ENCODE measurements around the gene SBNO2. TPM values are rescaled to one million over a fixed set of nuclear protein-coding genes. Genes with fewer than 3 reads are reported as not detected.
A peak's percentile ranks its signal among the peaks of the same experiment; 100 is the strongest.

The SBNO2 gene
- total RNA-seq, 1 donor from 2014 or later: 40.9 TPM

DNA sequence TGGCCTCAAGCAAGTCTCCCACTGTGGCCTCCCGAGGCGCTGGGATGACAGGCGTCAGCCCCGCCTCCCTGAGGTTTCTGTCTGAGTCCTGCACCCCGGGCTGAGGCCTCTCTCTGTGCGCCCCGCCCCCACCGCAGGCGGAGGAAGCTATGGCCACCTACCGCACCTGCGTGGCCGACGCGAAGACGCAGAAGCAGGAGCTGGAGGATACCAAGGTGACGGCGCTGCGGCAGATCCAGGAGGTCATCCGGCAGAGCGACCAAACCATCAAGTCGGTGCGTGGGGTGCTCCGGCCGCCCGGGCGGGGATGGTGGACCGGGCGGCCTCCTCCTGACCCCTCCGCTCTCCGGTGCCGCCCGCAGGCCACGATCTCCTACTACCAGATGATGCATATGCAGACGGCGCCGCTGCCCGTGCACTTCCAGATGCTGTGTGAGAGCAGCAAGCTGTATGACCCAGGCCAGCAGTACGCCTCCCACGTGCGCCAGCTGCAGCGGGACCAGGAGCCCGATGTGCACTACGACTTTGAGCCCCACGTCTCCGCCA is 94.4 kb downstream of the SBNO2 start:
- Mint-ChIP-seq H3K9me3 (ENCODE audit: low read depth) (no peaks in the 10 kb centered on the region), H3K4me3 (ENCODE audit: low read depth) (no peak overlapping the region), H3K27me3 (peaks cover 5% of the 10 kb centered on the region), H3K4me1 (ENCODE audit: low read depth) (peaks cover 5% of the 10 kb centered on the region), H3K36me3 (ENCODE audit: insufficient read depth) (no peaks in the 10 kb centered on the region), H3K27ac (no peak overlapping the region)
- TF ChIP-seq, protein P1, sequence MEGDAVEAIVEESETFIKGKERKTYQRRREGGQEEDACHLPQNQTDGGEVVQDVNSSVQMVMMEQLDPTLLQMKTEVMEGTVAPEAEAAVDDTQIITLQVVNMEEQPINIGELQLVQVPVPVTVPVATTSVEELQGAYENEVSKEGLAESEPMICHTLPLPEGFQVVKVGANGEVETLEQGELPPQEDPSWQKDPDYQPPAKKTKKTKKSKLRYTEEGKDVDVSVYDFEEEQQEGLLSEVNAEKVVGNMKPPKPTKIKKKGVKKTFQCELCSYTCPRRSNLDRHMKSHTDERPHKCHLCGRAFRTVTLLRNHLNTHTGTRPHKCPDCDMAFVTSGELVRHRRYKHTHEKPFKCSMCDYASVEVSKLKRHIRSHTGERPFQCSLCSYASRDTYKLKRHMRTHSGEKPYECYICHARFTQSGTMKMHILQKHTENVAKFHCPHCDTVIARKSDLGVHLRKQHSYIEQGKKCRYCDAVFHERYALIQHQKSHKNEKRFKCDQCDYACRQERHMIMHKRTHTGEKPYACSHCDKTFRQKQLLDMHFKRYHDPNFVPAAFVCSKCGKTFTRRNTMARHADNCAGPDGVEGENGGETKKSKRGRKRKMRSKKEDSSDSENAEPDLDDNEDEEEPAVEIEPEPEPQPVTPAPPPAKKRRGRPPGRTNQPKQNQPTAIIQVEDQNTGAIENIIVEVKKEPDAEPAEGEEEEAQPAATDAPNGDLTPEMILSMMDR (IDR thresholded peaks at IDR 0.05; ENCODE audit: unreplicated experiment): no peak
- DNase-seq (ENCODE audit: low spot score, unreplicated experiment): no peak

DNA sequence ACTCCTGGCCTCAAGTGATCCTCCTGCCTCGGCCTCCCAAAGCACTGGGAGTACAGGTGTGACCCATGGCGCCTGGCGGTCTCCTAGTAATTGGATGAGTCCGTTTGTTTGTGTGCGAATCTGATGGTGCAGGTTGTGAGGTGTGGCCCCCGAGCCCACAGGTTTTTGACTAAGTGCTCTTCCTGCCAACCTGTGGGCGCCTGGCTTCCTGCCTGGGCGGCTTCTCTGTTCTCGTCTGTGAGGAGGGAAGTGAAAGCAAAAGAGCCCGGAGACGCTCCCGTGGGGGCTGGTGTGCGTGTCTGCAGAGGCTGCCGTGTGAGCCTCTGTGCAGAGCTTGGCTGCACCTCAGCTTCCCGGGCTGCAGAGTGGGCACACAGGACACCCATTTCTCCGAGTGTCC is 97.1 kb downstream of the SBNO2 start:
- H3K27ac Mint-ChIP-seq: no peak overlapping the region
- no peak for DNase-seq (ENCODE audit: low spot score, unreplicated experiment)
- peaks cover 5% of the 10 kb centered on the region for H3K4me1 Mint-ChIP-seq (ENCODE audit: low read depth)
- peaks cover 19% of the 10 kb centered on the region for H3K27me3 Mint-ChIP-seq
- TF ChIP-seq, protein P1 (IDR thresholded peaks at IDR 0.05; ENCODE audit: unreplicated experiment): no peak
- H3K9me3 Mint-ChIP-seq (ENCODE audit: low read depth): no peaks in the 10 kb centered on the region
- no peaks in the 10 kb centered on the region for H3K36me3 Mint-ChIP-seq (ENCODE audit: insufficient read depth)
- H3K4me3 Mint-ChIP-seq (ENCODE audit: low read depth): no peak overlapping the region

DNA sequence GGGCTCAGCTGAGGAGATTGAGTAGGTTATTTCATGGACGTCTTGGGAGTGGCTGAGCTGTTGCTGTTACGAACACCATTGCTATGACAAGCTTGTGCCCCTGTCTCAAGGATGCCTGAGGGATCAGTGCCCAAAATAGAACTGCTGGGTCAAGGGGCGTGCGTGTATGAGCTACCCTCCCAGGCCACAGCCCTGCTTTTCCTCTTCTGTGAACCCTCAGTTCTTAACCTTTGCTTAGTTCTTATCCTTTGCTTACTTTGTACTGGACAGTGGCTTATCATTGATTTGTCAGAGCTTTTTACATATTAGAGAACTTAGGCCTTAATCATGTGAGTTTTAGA is 98.1 kb downstream of the SBNO2 start:
- Mint-ChIP-seq H3K27me3 (peaks cover 24% of the 10 kb centered on the region), H3K36me3 (ENCODE audit: insufficient read depth) (no peaks in the 10 kb centered on the region), H3K4me1 (ENCODE audit: low read depth) (peaks cover 7% of the 10 kb centered on the region), H3K27ac (no peak overlapping the region), H3K9me3 (ENCODE audit: low read depth) (no peaks in the 10 kb centered on the region), H3K4me3 (ENCODE audit: low read depth) (no peak overlapping the region)
- DNase-seq (ENCODE audit: low spot score, unreplicated experiment): no peak
- TF ChIP-seq, protein P1 (IDR thresholded peaks at IDR 0.05; ENCODE audit: unreplicated experiment): no peak

DNA sequence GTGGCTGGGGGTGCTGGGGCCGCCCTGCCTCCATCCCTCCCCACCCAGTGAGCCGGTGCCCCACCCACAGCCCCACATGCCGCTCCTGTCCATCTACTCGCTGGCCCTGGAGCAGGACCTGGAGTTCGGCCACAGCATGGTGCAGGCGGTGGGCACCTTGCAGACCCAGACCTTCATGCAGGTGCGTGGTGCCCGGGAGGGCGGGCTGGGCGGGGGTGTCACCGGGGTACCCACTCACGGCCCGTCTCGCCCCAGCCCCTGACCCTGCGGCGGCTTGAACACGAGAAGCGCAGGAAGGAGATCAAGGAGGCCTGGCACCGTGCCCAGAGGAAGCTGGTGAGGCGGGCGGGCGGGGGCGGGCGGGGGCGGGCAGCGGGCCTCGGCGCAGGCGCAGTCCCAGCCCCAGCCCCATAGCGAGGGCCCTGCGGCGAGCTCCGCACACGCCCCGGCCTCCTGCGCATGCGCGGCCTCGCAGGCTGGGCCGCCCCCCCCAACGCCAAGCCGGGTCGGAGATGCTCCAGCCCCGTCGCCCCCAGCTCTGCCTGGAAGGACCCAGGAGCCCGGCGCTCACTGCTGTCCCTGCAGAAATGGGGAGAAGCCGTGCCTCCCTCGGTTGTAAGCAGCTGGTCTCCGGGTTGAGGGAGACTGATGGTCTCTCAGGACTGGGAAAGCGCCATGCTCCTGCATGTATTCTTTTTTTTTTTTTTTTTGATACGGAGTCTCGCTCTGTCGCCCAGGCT is 99.4 kb downstream of the SBNO2 start:
- TF ChIP-seq, protein P1 (IDR thresholded peaks at IDR 0.05; ENCODE audit: unreplicated experiment): no peak
- Mint-ChIP-seq H3K36me3 (ENCODE audit: insufficient read depth) (no peaks in the 10 kb centered on the region), H3K27me3 (peaks cover 30% of the 10 kb centered on the region), H3K27ac (peak overlapping the region; percentile 74), H3K4me1 (ENCODE audit: low read depth) (peaks cover 7% of the 10 kb centered on the region), H3K9me3 (ENCODE audit: low read depth) (no peaks in the 10 kb centered on the region), H3K4me3 (ENCODE audit: low read depth) (no peak overlapping the region)
- no peak for DNase-seq (ENCODE audit: low spot score, unreplicated experiment)

DNA sequence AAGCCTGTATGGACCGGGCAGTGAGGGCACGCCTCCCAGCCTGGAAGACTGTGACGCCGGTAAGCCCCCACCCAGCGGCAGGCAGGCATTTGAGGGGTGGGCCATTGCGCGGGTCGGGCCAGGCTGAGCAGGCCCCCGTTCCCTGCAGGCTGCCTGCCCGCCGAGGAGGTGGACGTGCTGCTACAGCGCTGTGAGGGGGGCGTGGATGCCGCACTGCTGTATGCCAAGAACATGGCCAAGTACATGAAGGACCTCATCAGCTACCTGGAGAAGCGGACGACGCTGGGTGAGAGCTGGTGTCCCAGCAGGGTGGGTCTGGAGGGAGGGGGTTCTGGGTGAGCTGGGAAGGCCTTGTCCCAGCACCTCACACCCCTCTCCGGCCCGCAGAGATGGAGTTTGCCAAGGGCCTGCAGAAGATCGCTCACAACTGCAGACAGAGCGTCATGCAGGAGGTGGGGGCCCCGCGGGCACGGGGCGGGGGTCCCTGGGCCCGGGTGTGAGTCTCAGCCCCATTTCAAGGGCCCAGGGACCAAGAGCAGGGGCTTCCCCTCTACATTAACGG is 100.0 kb downstream of the SBNO2 start:
- Mint-ChIP-seq H3K4me1 (ENCODE audit: low read depth) (peaks cover 7% of the 10 kb centered on the region), H3K27me3 (peaks cover 34% of the 10 kb centered on the region), H3K27ac (no peak overlapping the region), H3K36me3 (ENCODE audit: insufficient read depth) (no peaks in the 10 kb centered on the region), H3K9me3 (ENCODE audit: low read depth) (no peaks in the 10 kb centered on the region), H3K4me3 (ENCODE audit: low read depth) (no peak overlapping the region)
- TF ChIP-seq, protein P1 (IDR thresholded peaks at IDR 0.05; ENCODE audit: unreplicated experiment): no peak
- no peak for DNase-seq (ENCODE audit: low spot score, unreplicated experiment)
